SK-N-SH (cell line): ENCODE data around the gene UGP2. TPM values are rescaled to one million over a fixed set of nuclear protein-coding genes. Genes with fewer than 3 reads are reported as not detected.
A peak's percentile ranks its signal among the peaks of the same experiment; 100 is the strongest.

Source experiments
- CTCF ChIA-PET: fragments of 300-600, 350-600 bp; formaldehyde crosslinking; extraction: SDS; loops from one replicate; lab custom pipeline; 2021; lab: Yijun Ruan, JAX
- POLR2A ChIA-PET: fragments of 350-600 bp; sonication (Branson Sonifier 250); formaldehyde crosslinking; extraction: SDS; loops from one replicate; lab custom pipeline; 2020; ENCODE audit warnings: antibody characterized with exemption, inconsistent platforms; lab: Yijun Ruan, JAX
- DNase-seq: peaks from one replicate; pipeline ENCODE4 v3.0.0; 2012
- H2AFZ ChIP-seq: fragments of 200-600 bp; sonication (generic); 2 replicates; pipeline ENCODE4 v1.8.1; 2016; ENCODE audit warnings: antibody characterized with exemption, mild to moderate bottlenecking, low read depth
- H3F3A ChIP-seq: fragments of 200-600 bp; sonication (generic); replicated peaks from 2 replicates; pipeline ENCODE3; 2016; ENCODE audit warnings: antibody characterized with exemption, mild to moderate bottlenecking; ENCODE audit not compliant: insufficient read depth
- H3K27ac ChIP-seq, 2 experiments: fragments of 200-500 bp in 1 of 2; fragments of 200-600 bp in 1 of 2; sonication (Bioruptor generic) in 1 of 2; sonication (generic), shearing (Covaris generic) in 1 of 2; 2 replicates each; pipeline versions ENCODE4 v1.5.1 to v1.6.1; 2014 to 2016; ENCODE audit warnings: low read depth in 2 of 2, inconsistent platforms in 1 of 2, low read length in 1 of 2, mild to moderate bottlenecking in 1 of 2, mixed read lengths in 1 of 2
- H3K27me3 ChIP-seq: fragments of 200-600 bp; sonication (generic), shearing (Covaris generic); 2 replicates; pipeline ENCODE4 v1.6.1; 2016; ENCODE audit warnings: mixed run types; ENCODE audit not compliant: insufficient read depth
- H3K36me3 ChIP-seq, 2 experiments: fragments of 200-500 bp in 1 of 2; fragments of 200-600 bp in 1 of 2; sonication (Bioruptor generic) in 1 of 2; sonication (generic) in 1 of 2; replicated peaks in 1 of 2; 2 replicates each; pipeline versions ENCODE3 to v1.5.1; 2014 to 2016; ENCODE audit warnings: low read length in 1 of 2, mild to moderate bottlenecking in 1 of 2; ENCODE audit not compliant: insufficient read depth in 2 of 2, control insufficient read depth in 1 of 2
- H3K4me1 ChIP-seq, 2 experiments: fragments of 200-500 bp in 1 of 2; fragments of 200-600 bp in 1 of 2; sonication (Bioruptor generic) in 1 of 2; sonication (generic), shearing (Covaris generic) in 1 of 2; 2 replicates each; pipeline versions ENCODE4 v1.5.1 to v1.6.1; 2014 to 2016; ENCODE audit warnings: low read depth in 1 of 2, low read length in 1 of 2, mixed run types in 1 of 2; ENCODE audit not compliant: insufficient read depth in 2 of 2, control insufficient read depth in 1 of 2
- H3K4me2 ChIP-seq: fragments of 200-600 bp; sonication (generic), shearing (Covaris generic); 2 replicates; pipeline ENCODE4 v1.6.1; 2017; ENCODE audit warnings: mixed run types
- H3K4me3 ChIP-seq, 2 experiments: fragments of 200-500 bp in 1 of 2; fragments of 200-600 bp in 1 of 2; sonication (Bioruptor generic) in 1 of 2; sonication (generic), shearing (Covaris generic) in 1 of 2; 2 replicates each; pipeline versions ENCODE4 v1.5.1 to v1.8.1; 2014 to 2016; ENCODE audit warnings: low read depth in 2 of 2, inconsistent platforms in 1 of 2, low read length in 1 of 2, mild to moderate bottlenecking in 1 of 2, mixed read lengths in 1 of 2, moderate library complexity in 1 of 2
- H3K79me2 ChIP-seq: fragments of 200-600 bp; sonication (generic); 2 replicates; pipeline ENCODE4 v1.8.1; 2017; ENCODE audit warnings: mild to moderate bottlenecking; ENCODE audit not compliant: insufficient read depth
- H3K9ac ChIP-seq: fragments of 200-600 bp; sonication (generic); 2 replicates; pipeline ENCODE4 v1.6.1; 2017; ENCODE audit warnings: mixed run types
- H3K9me2 ChIP-seq: fragments of 200-600 bp; sonication (generic); 2 replicates; pipeline ENCODE4 v1.6.1; 2017; ENCODE audit warnings: mixed run types
- H3K9me3 ChIP-seq: fragments of 200-600 bp; sonication (generic); 2 replicates; pipeline ENCODE4 v1.6.1; 2017; ENCODE audit warnings: mixed run types, mild to moderate bottlenecking, moderate library complexity
- H4K20me1 ChIP-seq: fragments of 200-600 bp; sonication (generic); 2 replicates; pipeline ENCODE4 v1.6.1; 2017; ENCODE audit warnings: mild to moderate bottlenecking, mixed run types; ENCODE audit not compliant: insufficient read depth
- CHD2 ChIP-seq: fragments of 150-350 bp; IDR thresholded peaks from 2 replicates; pipeline ENCODE4 v1.6.1; 2018; ENCODE audit warnings: low read length; ENCODE audit not compliant: partially characterized antibody
- EZH2phosphoT487 ChIP-seq: fragments of 200-600 bp; sonication (generic); IDR thresholded peaks from 2 replicates; pipeline ENCODE4 v1.6.1; 2017; ENCODE audit warnings: low read depth, mixed run types, mild to moderate bottlenecking, antibody characterized with exemption, moderate library complexity, borderline replicate concordance
- FOXJ3 ChIP-seq: sonication (generic); formaldehyde crosslinking; IDR thresholded peaks from 2 replicates; pipeline ENCODE4 v1.5.1; 2020; ENCODE audit warnings: mild to moderate bottlenecking, missing genetic modification reagents
- GATA2 ChIP-seq: sonication (generic); formaldehyde crosslinking; IDR thresholded peaks from 2 replicates; pipeline ENCODE4 v1.5.0; 2020; ENCODE audit warnings: mild to moderate bottlenecking, missing genetic modification reagents
- IRF3 ChIP-seq: fragments of 150-350 bp; IDR thresholded peaks from 2 replicates; pipeline ENCODE4 v1.6.1; 2016; ENCODE audit warnings: mild to moderate bottlenecking, low read depth, low read length
- MXI1 ChIP-seq: IDR thresholded peaks from 2 replicates; pipeline ENCODE4 v1.6.1; 2012; ENCODE audit warnings: mild to moderate bottlenecking, low read depth, low read length, improper control_type of control experiment
- NFIC ChIP-seq: IDR thresholded peaks from 2 replicates; pipeline ENCODE4 v1.4.0; 2012; ENCODE audit warnings: borderline replicate concordance
- PBX3 ChIP-seq: IDR thresholded peaks from 2 replicates; pipeline ENCODE4; 2012
- POLR2AphosphoS5 ChIP-seq: IDR thresholded peaks from 2 replicates; pipeline ENCODE4 v1.6.1; 2012; ENCODE audit warnings: low read depth, low read length
- RAD21 ChIP-seq: IDR thresholded peaks from 2 replicates; pipeline ENCODE4 v1.6.1; 2012; ENCODE audit warnings: mild to moderate bottlenecking, low read length
- RCOR1 ChIP-seq: fragments of 150-350 bp; IDR thresholded peaks from 2 replicates; pipeline ENCODE4 v1.6.1; 2017; ENCODE audit warnings: antibody characterized with exemption, low read length
- RXRA ChIP-seq: IDR thresholded peaks from 2 replicates; pipeline ENCODE4 v1.4.0; 2012; ENCODE audit warnings: low read depth, mild to moderate bottlenecking, borderline replicate concordance
- SMC3 ChIP-seq: IDR thresholded peaks from 2 replicates; pipeline ENCODE4 v1.6.1; 2012; ENCODE audit warnings: low read depth, low read length, improper control_type of control experiment
- TCF12 ChIP-seq: IDR thresholded peaks from 2 replicates; pipeline ENCODE4 v1.4.0; 2012
- TEAD4 ChIP-seq: IDR thresholded peaks from 2 replicates; pipeline ENCODE4 v1.4.0; 2012; ENCODE audit warnings: mild to moderate bottlenecking, borderline replicate concordance; ENCODE audit not compliant: insufficient read depth
- WGBS: methylation state at CpG from one replicate; pipeline ENCODE4 v1.1.6; 2017; ENCODE audit warnings: low lambda C conversion rate; 5-methylcytosine and 5-hydroxymethylcytosine counted together
- polyA plus RNA-seq, 3 experiments: library from polyadenylated mRNA; depleted of rRNA; stranded (reverse); fragments of >200 nt; gene quantifications; 2 replicates each; pipeline ENCODE4 v1.2.3, GENCODE V29; 2012
- TF ChIP-seq, protein P1 (sequence below): IDR thresholded peaks from 2 replicates; pipeline ENCODE4 v1.4.0; 2012; ENCODE audit warnings: low read depth
- TF ChIP-seq, protein P2 (sequence below): fragments of 200-600 bp; sonication (generic); IDR thresholded peaks from 2 replicates; pipeline ENCODE4 v1.6.1; 2017; ENCODE audit warnings: antibody characterized with exemption, mild to moderate bottlenecking, moderate library complexity
- TF ChIP-seq, protein P3 (sequence below): IDR thresholded peaks from 2 replicates; pipeline ENCODE4 v1.6.1; 2012; ENCODE audit warnings: mild to moderate bottlenecking, low read depth, low read length, moderate library complexity

UGP2 gene
- polyA plus RNA-seq, 1 of the 3 experiments (the other 2 are of a cell fraction), result 30.1 TPM

DNA sequence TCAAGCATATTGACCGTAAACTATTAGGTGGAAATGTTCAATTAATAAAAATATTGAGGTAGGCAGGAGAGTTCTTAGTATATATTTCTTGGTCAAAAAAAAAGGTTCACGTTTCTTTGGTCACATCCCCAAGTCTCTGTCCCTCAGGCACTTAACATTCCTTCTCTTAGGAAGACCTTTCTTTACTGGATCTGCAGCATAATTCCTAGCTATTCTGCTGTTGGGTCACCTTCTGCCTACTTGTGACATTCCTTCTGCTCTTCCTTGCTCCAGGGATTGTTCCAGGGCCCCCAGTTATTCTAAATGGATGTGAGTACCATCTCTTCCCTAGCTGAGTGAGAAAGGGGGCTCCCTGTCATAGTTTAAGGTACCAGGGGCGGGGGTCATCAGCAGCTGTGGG, 4.2 kb downstream of the UGP2 start:
- Histone ChIP-seq H3K4me1 (peaks cover 22 to 25% of the 10 kb centered on the region in 2 experiments), H3K27me3 (no peaks in the 10 kb centered on the region), H3K4me3 (no peak overlapping the region), H3K36me3 (no peaks in the 10 kb centered on the region), H3K9ac (no peak overlapping the region), H3F3A (peaks cover 15% of the 10 kb centered on the region), H4K20me1 (peaks cover 34% of the 10 kb centered on the region; the same call in 1 of the 2 replicates), H3K27ac (peak overlapping the region in 1 of 2 experiments; percentile 55; a peak in 1 of 4 replicates), H2AFZ (no peak overlapping the region), H3K9me2 (no peaks in the 10 kb centered on the region), H3K4me2 (no peak overlapping the region), H3K9me3 (no peaks in the 10 kb centered on the region), H3K79me2 (peaks cover 92% of the 10 kb centered on the region)
- no peak for DNase-seq
- TF ChIP-seq RXRA, result no peak
- TF ChIP-seq, protein P1, sequence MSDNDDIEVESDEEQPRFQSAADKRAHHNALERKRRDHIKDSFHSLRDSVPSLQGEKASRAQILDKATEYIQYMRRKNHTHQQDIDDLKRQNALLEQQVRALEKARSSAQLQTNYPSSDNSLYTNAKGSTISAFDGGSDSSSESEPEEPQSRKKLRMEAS, result no peak
- no peak for TF ChIP-seq NFIC
- no peak for TF ChIP-seq POLR2AphosphoS5
- TF ChIP-seq RCOR1, result no peak
- TF ChIP-seq TCF12, result no peak
- TF ChIP-seq CHD2, result no peak
- TF ChIP-seq, protein P2, sequence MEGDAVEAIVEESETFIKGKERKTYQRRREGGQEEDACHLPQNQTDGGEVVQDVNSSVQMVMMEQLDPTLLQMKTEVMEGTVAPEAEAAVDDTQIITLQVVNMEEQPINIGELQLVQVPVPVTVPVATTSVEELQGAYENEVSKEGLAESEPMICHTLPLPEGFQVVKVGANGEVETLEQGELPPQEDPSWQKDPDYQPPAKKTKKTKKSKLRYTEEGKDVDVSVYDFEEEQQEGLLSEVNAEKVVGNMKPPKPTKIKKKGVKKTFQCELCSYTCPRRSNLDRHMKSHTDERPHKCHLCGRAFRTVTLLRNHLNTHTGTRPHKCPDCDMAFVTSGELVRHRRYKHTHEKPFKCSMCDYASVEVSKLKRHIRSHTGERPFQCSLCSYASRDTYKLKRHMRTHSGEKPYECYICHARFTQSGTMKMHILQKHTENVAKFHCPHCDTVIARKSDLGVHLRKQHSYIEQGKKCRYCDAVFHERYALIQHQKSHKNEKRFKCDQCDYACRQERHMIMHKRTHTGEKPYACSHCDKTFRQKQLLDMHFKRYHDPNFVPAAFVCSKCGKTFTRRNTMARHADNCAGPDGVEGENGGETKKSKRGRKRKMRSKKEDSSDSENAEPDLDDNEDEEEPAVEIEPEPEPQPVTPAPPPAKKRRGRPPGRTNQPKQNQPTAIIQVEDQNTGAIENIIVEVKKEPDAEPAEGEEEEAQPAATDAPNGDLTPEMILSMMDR, result no peak
- no peak for TF ChIP-seq EZH2phosphoT487
- TF ChIP-seq FOXJ3 (CRISPR knock-in tag), result no peak
- TF ChIP-seq GATA2, result no peak
- TF ChIP-seq, protein P3, sequence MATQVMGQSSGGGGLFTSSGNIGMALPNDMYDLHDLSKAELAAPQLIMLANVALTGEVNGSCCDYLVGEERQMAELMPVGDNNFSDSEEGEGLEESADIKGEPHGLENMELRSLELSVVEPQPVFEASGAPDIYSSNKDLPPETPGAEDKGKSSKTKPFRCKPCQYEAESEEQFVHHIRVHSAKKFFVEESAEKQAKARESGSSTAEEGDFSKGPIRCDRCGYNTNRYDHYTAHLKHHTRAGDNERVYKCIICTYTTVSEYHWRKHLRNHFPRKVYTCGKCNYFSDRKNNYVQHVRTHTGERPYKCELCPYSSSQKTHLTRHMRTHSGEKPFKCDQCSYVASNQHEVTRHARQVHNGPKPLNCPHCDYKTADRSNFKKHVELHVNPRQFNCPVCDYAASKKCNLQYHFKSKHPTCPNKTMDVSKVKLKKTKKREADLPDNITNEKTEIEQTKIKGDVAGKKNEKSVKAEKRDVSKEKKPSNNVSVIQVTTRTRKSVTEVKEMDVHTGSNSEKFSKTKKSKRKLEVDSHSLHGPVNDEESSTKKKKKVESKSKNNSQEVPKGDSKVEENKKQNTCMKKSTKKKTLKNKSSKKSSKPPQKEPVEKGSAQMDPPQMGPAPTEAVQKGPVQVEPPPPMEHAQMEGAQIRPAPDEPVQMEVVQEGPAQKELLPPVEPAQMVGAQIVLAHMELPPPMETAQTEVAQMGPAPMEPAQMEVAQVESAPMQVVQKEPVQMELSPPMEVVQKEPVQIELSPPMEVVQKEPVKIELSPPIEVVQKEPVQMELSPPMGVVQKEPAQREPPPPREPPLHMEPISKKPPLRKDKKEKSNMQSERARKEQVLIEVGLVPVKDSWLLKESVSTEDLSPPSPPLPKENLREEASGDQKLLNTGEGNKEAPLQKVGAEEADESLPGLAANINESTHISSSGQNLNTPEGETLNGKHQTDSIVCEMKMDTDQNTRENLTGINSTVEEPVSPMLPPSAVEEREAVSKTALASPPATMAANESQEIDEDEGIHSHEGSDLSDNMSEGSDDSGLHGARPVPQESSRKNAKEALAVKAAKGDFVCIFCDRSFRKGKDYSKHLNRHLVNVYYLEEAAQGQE, result no peak
- TF ChIP-seq MXI1, result no peak
- no peak for TF ChIP-seq IRF3
- no peak for TF ChIP-seq SMC3
- no peak for TF ChIP-seq PBX3
- TF ChIP-seq RAD21, result no peak
- no peak for TF ChIP-seq TEAD4
- 91% methylated on average over 3 of the region's 3 CpGs for WGBS
- CTCF ChIA-PET, result interaction anchor here (0.6 to 3.4 kb wide), 2 partner anchors 15 to 375 kb away, joined by 4 to 19 read pairs; no protein-coding TSS in a partner anchor
- POLR2A ChIA-PET, result no interaction called here
